Endothelial cell of umbilical vein (primary cell): Measurements from ENCODE around the gene VSIR. TPM values are rescaled to one million over a fixed set of nuclear protein-coding genes. Genes with fewer than 3 reads are reported as not detected.

Experiments
- BruUV-seq: library from RNA; stranded (reverse); fragments of 400-500 nt; replicated peaks from 2 replicates; lab custom pipeline; 2021; lab: Mats Ljungman, UMichigan
- CTCF ChIA-PET: fragments of 300-600, 350-600 bp; sonication (Branson Sonifier 250); formaldehyde crosslinking; loops from one replicate; lab custom pipeline; 2021; ENCODE audit warnings: antibody characterized with exemption, inconsistent platforms; lab: Charles Lee
- POLR2A ChIA-PET: fragments of 300-600, 350-600 bp; sonication (Branson Sonifier 250); formaldehyde crosslinking; loops from one replicate; lab custom pipeline; 2021; ENCODE audit warnings: antibody characterized with exemption, inconsistent platforms; lab: Charles Lee
- DNase-seq: peaks from one replicate; pipeline ENCODE4 v3.0.0-alpha.2; 2011; ENCODE audit warnings: low read depth, low spot score
- FAIRE-seq: peaks from 2 replicates; lab custom pipeline; 2011; peaks lifted over from hg19 to GRCh38; lab: Jason Lieb, UNC
- H2AFZ ChIP-seq: 2 replicates; pipeline ENCODE4 v1.6.0; 2012; ENCODE audit warnings: low read depth, low read length, control low read depth, inconsistent platforms
- H3K27ac ChIP-seq: 2 replicates; pipeline ENCODE4 v1.5.1; 2011; ENCODE audit warnings: low read depth, mild to moderate bottlenecking, control low read depth, low read length, moderate library complexity; ENCODE audit not compliant: insufficient read depth
- H3K27me3 ChIP-seq, 2 experiments: 2 replicates each; pipeline versions ENCODE4 v1.6.0 to v1.6.1; 2011; ENCODE audit warnings: low read length in 2 of 2, mixed read lengths in 1 of 2; ENCODE audit not compliant: control insufficient read depth in 2 of 2, insufficient read depth in 2 of 2
- H3K36me3 ChIP-seq, 2 experiments: 2 replicates in 1 of 2; 3 replicates in 1 of 2; pipeline ENCODE4 v1.5.1; 2011; ENCODE audit warnings: low read length in 2 of 2, mild to moderate bottlenecking in 1 of 2, moderate library complexity in 1 of 2; ENCODE audit not compliant: control insufficient read depth in 2 of 2, insufficient read depth in 2 of 2; ENCODE audit errors: extremely low read depth in 1 of 2
- H3K4me1 ChIP-seq: 3 replicates; pipeline ENCODE4 v1.5.1; 2011; ENCODE audit warnings: mild to moderate bottlenecking, low read length; ENCODE audit not compliant: control insufficient read depth, insufficient read depth; ENCODE audit errors: extremely low read depth
- H3K4me2 ChIP-seq: 2 replicates; pipeline ENCODE4 v1.6.1; 2011; ENCODE audit warnings: low read length, control low read depth, mixed read lengths; ENCODE audit not compliant: insufficient read depth
- H3K4me3 ChIP-seq, 3 experiments: fragments of 200-600 bp in 1 of 3; sonication (generic), shearing (Covaris generic) in 1 of 3; replicated peaks in 1 of 3; 2 replicates each; pipeline ENCODE4 v1.5.1; 2011 to 2016; ENCODE audit warnings: control low read depth in 3 of 3, low read length in 3 of 3, mild to moderate bottlenecking in 2 of 3, inconsistent platforms in 1 of 3, low read depth in 1 of 3, moderate library complexity in 1 of 3; ENCODE audit not compliant: insufficient read depth in 1 of 3
- H3K79me2 ChIP-seq: 2 replicates; pipeline ENCODE4 v1.6.0; 2012; ENCODE audit warnings: low read length, inconsistent platforms; ENCODE audit not compliant: control insufficient read depth, insufficient read depth
- H3K9ac ChIP-seq: replicated peaks from 2 replicates; pipeline ENCODE3; 2011; ENCODE audit warnings: low read length, control low read depth; ENCODE audit not compliant: insufficient read depth; ENCODE audit errors: extremely low read depth
- H3K9me1 ChIP-seq: replicated peaks from 3 replicates; pipeline ENCODE4 v1.6.0; 2011; ENCODE audit warnings: mild to moderate bottlenecking, low read length; ENCODE audit not compliant: control insufficient read depth, insufficient read depth; ENCODE audit errors: extremely low read depth
- H3K9me3 ChIP-seq: replicated peaks from 2 replicates; pipeline ENCODE4 v1.5.1; 2012; ENCODE audit warnings: low read length, inconsistent platforms; ENCODE audit not compliant: control insufficient read depth, insufficient read depth
- H4K20me1 ChIP-seq: replicated peaks from 2 replicates; pipeline ENCODE3; 2011; ENCODE audit warnings: mild to moderate bottlenecking, low read length; ENCODE audit not compliant: control insufficient read depth, insufficient read depth; ENCODE audit errors: extremely low read depth
- CTCF ChIP-seq, 2 donors: IDR thresholded peaks; 1 replicate in 1 of 2; 2 replicates in 1 of 2; pipeline ENCODE4 v1.5.1; 2011; ENCODE audit warnings: low read length in 2 of 2, mild to moderate bottlenecking in 2 of 2, moderate library complexity in 2 of 2, control low read depth in 1 of 2, inconsistent platforms in 1 of 2, low read depth in 1 of 2; ENCODE audit not compliant: insufficient read depth in 1 of 2; ENCODE audit errors: extremely low read depth in 1 of 2
- EZH2 ChIP-seq: IDR thresholded peaks from 2 replicates; pipeline ENCODE4 v1.6.1; 2012; ENCODE audit warnings: borderline replicate concordance, low read depth, mild to moderate bottlenecking, moderate library complexity, low read length, inconsistent platforms; ENCODE audit not compliant: severe bottlenecking
- FOS ChIP-seq: IDR thresholded peaks from 2 replicates; pipeline ENCODE4 v1.6.1; 2011; ENCODE audit warnings: mild to moderate bottlenecking, low read length, moderate library complexity, borderline replicate concordance; ENCODE audit not compliant: insufficient read depth
- GATA2 ChIP-seq: IDR thresholded peaks from 2 replicates; pipeline ENCODE4 v1.7.0; 2011; ENCODE audit warnings: low read depth, mild to moderate bottlenecking, moderate library complexity, mixed read lengths, low read length; ENCODE audit not compliant: insufficient read length, insufficient read depth
- JUN ChIP-seq: IDR thresholded peaks from 2 replicates; pipeline ENCODE4 v1.6.1; 2011; ENCODE audit warnings: borderline replicate concordance, low read depth; ENCODE audit not compliant: insufficient read length, insufficient read depth
- MAX ChIP-seq: IDR thresholded peaks from 2 replicates; pipeline ENCODE4 v1.6.1; 2011; ENCODE audit not compliant: insufficient read depth, insufficient read length
- MYC ChIP-seq: IDR thresholded peaks from one replicate; pipeline ENCODE4 v1.6.1; 2011; ENCODE audit warnings: mild to moderate bottlenecking, low read depth, low read length
- POLR2AphosphoS5 ChIP-seq: IDR thresholded peaks from 2 replicates; pipeline ENCODE4 v1.6.1; 2012; ENCODE audit warnings: low read depth, mild to moderate bottlenecking, control low read depth, low read length, moderate library complexity; ENCODE audit not compliant: insufficient read depth
- dilution Hi-C: fragments of 300-500 bp; cut with MboI; formaldehyde crosslinking; loops from one replicate; pipeline ENCODE4 v1.15.0; 2019; ENCODE audit warnings: low sequenced_read_pairs; ENCODE audit not compliant: extremely low pct_ligation_motif_present
- intact Hi-C: fragments of 100-400 bp; cut with micrococcal nuclease; formaldehyde crosslinking; loops from one replicate; pipeline ENCODE4 v1.10.0; 2022
- polyA plus RNA-seq, 4 experiments: library from polyadenylated mRNA; depleted of rRNA in 3 of 4; stranded (reverse) in 3 of 4; unstranded in 1 of 4; fragments of >200 nt; gene quantifications; 2 replicates each; pipeline versions ENCODE4 v1.2.1 to v1.2.3, GENCODE V29; 2011 to 2012; ENCODE audit warnings: missing spikeins in 1 of 4
- total RNA-seq: library from RNA; stranded (reverse); gene quantifications from 2 replicates; pipeline ENCODE4 v1.2.3, GENCODE V29; 2021

VSIR gene
- total and polyA plus RNA-seq, 2 donors (not counting 3 experiments of a cell fraction or from before 2014, with no cell fraction given), result 4.9 to 6.3 TPM

GRCh38 chr10:71725249-71725648, 48.1 kb downstream of the VSIR start:
- Histone ChIP-seq H3K79me2 (no peaks in the 10 kb centered on the region), H2AFZ (no peak overlapping the region), H4K20me1 (no peaks in the 10 kb centered on the region), H3K9me1 (no peaks in the 10 kb centered on the region), H3K36me3 (no peaks in the 10 kb centered on the region), H3K9ac (no peak overlapping the region), H3K27me3 (peaks cover 0 to 2% of the 10 kb centered on the region in 2 experiments), H3K4me3 (no peak overlapping the region), H3K27ac (no peak overlapping the region), H3K4me2 (no peak overlapping the region), H3K4me1 (peaks cover 3% of the 10 kb centered on the region), H3K9me3 (no peaks in the 10 kb centered on the region)
- no TSS peak for BruUV-seq
- ChIA-PET POLR2A (no interaction called here), CTCF (interaction anchor here (1.3 to 2.5 kb wide), 2 partner anchors 48 to 87 kb away, joined by 3 to 15 read pairs; partner anchors contain the start of gene VSIR)
- no peak for FAIRE-seq
- DNase-seq, result no peak
- TF ChIP-seq EZH2 (no peak), GATA2 (no peak), CTCF (IDR thresholded peaks at IDR 0.05; ENCODE audit: extremely low read depth in 1 of 2, insufficient read depth in 1 of 2, low read depth in 1 of 2, low read length in 2 of 2) (no peak), MAX (no peak), POLR2AphosphoS5 (no peak), FOS (no peak), MYC (no peak), JUN (no peak)
- intact Hi-C loops (loop anchor here (2.0 to 10.0 kb wide), 3 partner anchors 42 to 170 kb away; no protein-coding TSS in a partner anchor), dilution Hi-C loops (no loop called here)
